Muscle of leg (tissue), 11 donors: ENCODE results near the gene NCDN. TPM values are rescaled to one million over a fixed set of nuclear protein-coding genes. Genes with fewer than 3 reads are reported as not detected.

ENCODE experiments used
- DNase-seq: peaks from one replicate; pipeline ENCODE4 v3.0.0; 2013
- H3K27ac ChIP-seq: one replicate; pipeline ENCODE4 v1.5.1; 2013; ENCODE audit warnings: mild to moderate bottlenecking, low read length, control low read depth
- H3K27me3 ChIP-seq: one replicate; pipeline ENCODE4 v1.6.1; 2013; ENCODE audit warnings: low read length; ENCODE audit not compliant: control insufficient read depth, insufficient read depth
- H3K36me3 ChIP-seq: one replicate; pipeline ENCODE4 v1.6.1; 2013; ENCODE audit warnings: low read length; ENCODE audit not compliant: control insufficient read depth, insufficient read depth
- H3K4me1 ChIP-seq: one replicate; pipeline ENCODE4 v1.6.1; 2013; ENCODE audit warnings: low read length; ENCODE audit not compliant: control insufficient read depth, insufficient read depth
- H3K4me3 ChIP-seq: one replicate; pipeline ENCODE4 v1.5.1; 2013; ENCODE audit warnings: low read length, control low read depth
- H3K9me3 ChIP-seq: replicated peaks from 2 replicates; pipeline ENCODE4 v1.6.1; 2013; ENCODE audit warnings: low read depth, low read length; ENCODE audit not compliant: control insufficient read depth
- WGBS: methylation state at CpG from one replicate; pipeline ENCODE4 v1.1.5; 2013; ENCODE audit warnings: missing lambda C conversion rate; ENCODE audit not compliant: insufficient coverage; 5-methylcytosine and 5-hydroxymethylcytosine counted together
- polyA plus RNA-seq, 8 donors: library from polyadenylated mRNA; unstranded; fragments of 120-200 nt; gene quantifications; one replicate each; pipeline versions ENCODE4 v1.2.1 to v1.2.3, GENCODE V29; 2013; ENCODE audit warnings: inconsistent platforms in 1 of 8, low replicate concordance in 1 of 8; ENCODE audit not compliant: insufficient read length in 8 of 8, insufficient read depth in 1 of 8
- total RNA-seq: library from RNA; stranded (reverse); fragments of 120-200 nt; gene quantifications from one replicate; pipeline ENCODE4 v1.2.4, GENCODE V29; 2013

Gene NCDN
- total and polyA plus RNA-seq, 9 donors, result 9.9 to 20.0 (median 15.8) TPM

DNA sequence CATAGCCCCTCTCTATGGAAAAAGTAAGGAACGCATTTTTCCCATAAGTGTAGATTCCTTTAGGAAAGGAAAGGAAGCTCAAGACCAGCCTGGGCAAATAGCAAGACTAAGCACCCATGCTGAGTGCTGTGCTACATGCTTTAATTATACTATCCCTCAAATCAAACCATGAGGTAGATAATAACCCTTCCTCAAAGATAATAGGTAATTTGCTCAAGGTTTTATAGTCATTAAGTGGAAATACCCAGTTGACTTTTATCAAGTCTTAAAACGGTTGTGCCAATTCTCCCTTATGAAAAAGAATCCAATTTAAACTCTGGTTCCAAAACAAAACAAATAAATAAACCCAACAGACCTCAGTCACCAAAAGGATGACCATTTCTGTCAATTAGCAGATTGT lies 3.7 kb upstream of the NCDN start:
- Histone ChIP-seq H3K27ac (no peak overlapping the region), H3K27me3 (no peaks in the 10 kb centered on the region), H3K9me3 (no peaks in the 10 kb centered on the region), H3K4me3 (no peak overlapping the region), H3K36me3 (peaks cover 21% of the 10 kb centered on the region), H3K4me1 (peaks cover 17% of the 10 kb centered on the region)
- no CpG with 5 or more reads among the region's 2 CpGs for whole genome bisulfite sequencing
- DNase-seq, result no peak

DNA sequence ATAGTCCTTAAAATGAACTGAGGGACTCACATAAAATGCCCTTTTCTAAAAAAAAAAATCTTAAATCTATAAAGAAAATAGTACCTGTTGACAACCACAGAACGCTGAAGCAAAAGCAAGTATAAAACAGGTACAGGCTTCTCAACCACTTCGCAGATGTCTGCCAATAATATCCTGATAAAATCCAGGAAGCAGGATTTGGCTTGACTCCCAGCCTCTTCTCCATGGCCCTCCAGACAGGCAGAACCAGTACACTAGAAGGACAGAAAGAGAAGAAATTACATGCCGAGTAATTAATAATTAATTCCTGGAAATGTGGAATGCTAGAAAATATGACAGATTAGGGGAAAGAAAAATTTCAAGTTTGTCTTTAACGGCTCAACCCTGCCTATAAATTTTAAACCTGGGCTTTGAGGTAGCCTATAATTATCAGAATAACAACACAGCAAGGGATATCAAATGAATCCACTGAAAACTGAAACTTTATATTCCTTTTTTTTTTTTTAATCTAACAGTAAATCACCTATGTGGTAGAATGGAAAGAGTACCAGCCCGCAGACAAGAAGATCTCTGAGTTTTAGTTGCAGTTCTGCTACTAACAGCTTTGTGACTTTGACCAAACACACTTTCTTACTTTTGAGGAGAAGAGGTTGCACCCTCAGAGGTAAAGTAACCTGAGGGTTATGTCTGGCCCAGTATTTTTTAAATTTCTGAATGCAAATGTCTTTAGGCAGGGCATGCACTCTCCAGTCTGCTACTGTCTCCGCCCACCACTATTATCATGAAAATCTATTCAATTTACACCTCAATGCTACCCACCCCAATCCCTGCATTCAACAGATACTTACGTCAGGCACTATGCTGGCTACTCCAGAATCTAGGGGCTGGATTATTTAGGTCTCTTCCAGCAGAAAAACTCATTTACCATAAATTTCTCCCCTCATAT lies 3.1 kb upstream of the NCDN start:
- WGBS, result 100% methylated on average over 1 of the region's 7 CpGs
- DNase-seq, result no peak

DNA sequence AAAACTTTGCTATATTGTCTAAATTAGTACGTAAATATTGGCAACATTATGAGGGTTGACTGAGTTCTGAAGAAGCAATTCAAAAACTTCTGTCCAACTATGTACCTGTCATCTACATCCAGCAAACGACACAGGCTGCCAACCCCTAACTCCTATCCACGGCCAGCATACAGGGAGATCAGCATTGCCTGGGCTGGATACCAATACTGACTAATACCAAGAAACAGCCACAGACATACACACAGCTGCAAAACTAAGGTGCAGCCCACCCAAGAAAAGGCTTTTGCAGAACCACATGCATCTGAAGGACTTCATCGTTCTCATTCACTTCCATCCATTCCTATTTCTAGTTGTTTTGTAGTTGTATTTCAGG lies 2.4 kb upstream of the NCDN start:
- Histone ChIP-seq H3K4me1 (peaks cover 26% of the 10 kb centered on the region), H3K4me3 (no peak overlapping the region), H3K9me3 (no peaks in the 10 kb centered on the region), H3K27ac (no peak overlapping the region), H3K36me3 (peaks cover 14% of the 10 kb centered on the region), H3K27me3 (no peaks in the 10 kb centered on the region)
- no peak for DNase-seq
- WGBS, result no CpG with 5 or more reads among the region's 4 CpGs

More for the DNA sequence above, 3.1 kb upstream of the NCDN start:
- Histone ChIP-seq H3K27me3 (no peaks in the 10 kb centered on the region), H3K4me1 (peaks cover 23% of the 10 kb centered on the region), H3K27ac (no peak overlapping the region), H3K9me3 (no peaks in the 10 kb centered on the region), H3K36me3 (peaks cover 17% of the 10 kb centered on the region), H3K4me3 (no peak overlapping the region)

DNA sequence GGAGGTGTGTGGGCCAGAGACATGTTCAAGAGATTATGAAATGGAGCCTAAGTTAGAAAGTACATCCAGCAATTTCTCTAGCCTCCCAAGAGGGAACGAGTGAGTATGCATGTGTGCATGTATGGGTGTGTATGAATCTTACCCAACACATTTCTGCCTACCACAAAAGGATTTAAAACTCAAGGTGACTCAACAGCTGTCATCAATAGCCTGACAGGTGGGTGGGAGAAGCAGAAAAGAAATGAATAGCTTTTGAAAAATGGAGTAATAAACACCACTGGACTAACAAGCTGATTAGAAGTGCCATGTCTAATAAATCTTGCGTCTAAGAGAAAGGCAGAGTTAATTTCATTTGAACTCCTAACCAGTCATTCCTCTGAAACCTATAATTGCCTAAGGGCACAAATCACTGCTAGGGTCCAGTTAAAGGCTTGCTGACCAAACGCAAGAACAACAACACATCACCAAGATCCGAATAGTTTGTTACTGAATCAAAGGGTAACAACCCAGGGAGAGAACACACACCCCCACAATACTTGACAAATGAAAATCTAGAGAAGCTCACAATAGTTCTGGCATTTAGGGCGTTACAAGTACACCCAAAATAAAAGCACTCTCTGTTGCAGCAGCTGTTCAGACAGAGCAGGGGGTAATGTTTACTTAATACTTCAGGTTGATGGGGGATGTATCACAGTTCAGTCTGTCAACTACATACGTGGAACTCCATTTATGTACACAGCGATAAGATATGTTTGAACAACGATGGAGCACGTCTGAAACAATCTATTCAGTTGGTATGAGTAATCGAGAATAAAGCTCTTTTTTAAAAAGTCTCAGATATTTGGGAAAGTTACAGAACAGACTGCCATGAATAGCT lies 1.8 kb upstream of the NCDN start:
- Histone ChIP-seq H3K9me3 (no peaks in the 10 kb centered on the region), H3K27ac (no peak overlapping the region), H3K27me3 (no peaks in the 10 kb centered on the region), H3K4me3 (no peak overlapping the region), H3K4me1 (peaks cover 32% of the 10 kb centered on the region), H3K36me3 (peaks cover 17% of the 10 kb centered on the region)
- WGBS, result 80% methylated on average over 1 of the region's 10 CpGs
- no peak for DNase-seq

DNA sequence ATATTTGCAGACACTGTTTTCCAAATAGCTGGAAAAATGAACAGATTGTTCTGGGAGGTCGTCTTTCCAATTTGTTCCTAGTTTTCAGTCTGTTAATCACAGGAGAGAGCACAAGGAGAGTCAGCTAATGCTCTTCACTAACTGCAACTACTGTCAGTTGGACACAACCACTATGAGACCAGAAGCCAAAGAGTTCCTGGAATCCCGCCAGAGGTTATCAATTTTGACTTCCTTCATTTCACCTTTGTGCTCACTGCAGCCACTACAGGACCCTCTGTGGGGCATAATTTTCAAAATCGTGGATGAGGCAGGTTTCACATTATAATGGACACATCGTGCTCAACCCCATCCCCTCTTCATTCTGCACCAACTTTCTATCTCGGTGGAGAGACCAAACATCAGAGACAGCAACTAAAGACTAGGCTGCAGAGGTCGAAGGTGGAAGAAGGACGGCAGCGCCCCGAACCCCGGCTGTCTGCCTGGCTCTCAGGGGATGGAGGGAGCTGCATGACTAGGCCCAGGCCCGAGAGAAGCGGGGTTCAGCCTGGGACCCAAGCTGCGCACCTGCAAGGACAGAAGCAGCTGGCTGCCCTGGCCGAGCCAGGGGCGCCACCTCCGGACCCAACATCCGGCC lies 998 bp upstream of the NCDN start:
- H3K36me3 ChIP-seq, result peaks cover 17% of the 10 kb centered on the region
- H3K4me1 ChIP-seq, result peaks cover 40% of the 10 kb centered on the region
- H3K27me3 ChIP-seq, result no peaks in the 10 kb centered on the region
- 3% methylated on average over 14 of the region's 17 CpGs for WGBS
- H3K9me3 ChIP-seq, result no peaks in the 10 kb centered on the region
- peak overlapping the region; percentile 84 for H3K4me3 ChIP-seq
- no peak for DNase-seq
- H3K27ac ChIP-seq, result peak overlapping the region; percentile 52

DNA sequence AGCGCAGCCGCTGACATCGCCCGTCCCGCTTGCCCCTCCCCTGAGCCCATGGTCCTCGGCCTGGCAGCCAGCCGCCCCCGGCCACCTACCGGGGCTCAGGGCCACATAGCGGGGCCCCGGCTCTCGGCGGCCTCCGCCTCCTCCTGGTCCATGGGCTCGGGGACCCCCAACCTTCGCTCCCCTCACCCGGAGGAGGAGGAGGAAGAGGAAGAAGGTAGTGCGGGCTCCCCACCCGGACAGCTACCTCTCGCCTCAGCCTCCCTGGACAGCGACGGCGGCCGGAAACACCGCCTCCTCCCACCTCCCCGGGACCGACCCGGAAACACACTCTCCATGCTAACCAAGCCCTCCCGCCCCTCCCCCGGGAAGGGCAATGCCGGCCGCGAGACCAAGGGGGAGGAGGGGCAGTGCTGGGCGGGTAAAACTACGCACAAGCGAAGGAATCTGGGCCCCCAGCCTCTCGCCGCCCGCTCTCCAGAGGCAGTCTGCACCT lies 435 bp upstream of the NCDN start, which contains the start of gene KIAA0319L:
KIAA0319L (minus strand) TSS at position 286 of the 493 bp plus-strand sequence. CDS start 2,912 bp downstream, outside the sequence.
- Histone ChIP-seq H3K9me3 (no peaks in the 10 kb centered on the region), H3K36me3 (peaks cover 14% of the 10 kb centered on the region), H3K27ac (peak within 1 kb of the TSS; percentile 92), H3K4me1 (peaks cover 45% of the 10 kb centered on the region), H3K27me3 (no peaks in the 10 kb centered on the region), H3K4me3 (peak within 1 kb of the TSS; percentile 84)
- DNase-seq, result no peak
- 0% methylated on average over 11 of the region's 39 CpGs for WGBS

DNA sequence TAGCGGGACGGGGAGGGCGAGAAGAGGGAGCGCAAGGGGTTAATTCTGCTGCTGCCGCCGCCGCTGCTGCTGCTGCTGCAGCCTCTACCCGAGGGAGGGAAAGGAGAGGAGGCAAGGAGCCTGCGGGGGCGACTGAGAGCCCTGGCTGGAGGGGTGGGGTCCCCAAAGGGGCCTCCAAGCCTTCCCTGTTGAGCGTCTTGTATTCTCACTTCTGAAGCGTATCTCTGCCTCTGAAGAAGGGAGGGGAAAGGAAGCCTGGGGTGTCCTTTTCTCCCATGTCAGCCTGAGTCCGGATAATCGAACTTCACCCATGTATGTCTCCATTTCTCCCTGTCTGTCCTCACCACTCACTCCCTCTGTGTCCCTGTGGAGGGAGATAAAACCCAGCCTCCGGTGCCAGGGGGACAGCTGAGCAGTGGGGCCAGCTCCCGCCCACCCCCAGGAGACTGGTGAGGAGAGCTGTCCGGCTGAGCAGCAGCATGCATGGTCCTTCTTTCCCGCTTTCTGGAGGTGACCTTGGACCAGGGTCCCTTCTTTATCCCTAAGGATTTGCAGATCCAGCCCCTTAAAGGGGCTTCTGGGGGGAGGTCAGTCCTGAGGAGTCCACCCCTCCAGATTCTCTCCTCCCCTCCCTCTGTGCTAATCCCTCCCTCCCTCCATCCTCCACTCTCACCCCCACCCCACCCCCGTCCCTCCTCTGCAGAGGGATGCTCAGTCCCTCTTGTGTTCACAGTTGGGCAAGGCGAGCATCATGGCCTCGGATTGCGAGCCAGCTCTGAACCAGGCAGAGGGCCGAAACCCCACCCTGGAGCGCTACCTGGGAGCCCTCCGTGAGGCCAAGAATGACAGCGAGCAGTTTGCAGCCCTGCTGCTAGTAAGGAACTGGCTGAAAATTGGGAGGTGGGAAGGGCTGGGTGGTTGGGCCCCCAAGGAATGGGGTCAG lies 1.0 kb downstream of the NCDN start:
- Histone ChIP-seq H3K4me3 (peak overlapping the region; percentile 84), H3K9me3 (no peaks in the 10 kb centered on the region), H3K27me3 (no peaks in the 10 kb centered on the region), H3K27ac (peak overlapping the region; percentile 56), H3K36me3 (peaks cover 19% of the 10 kb centered on the region), H3K4me1 (peaks cover 45% of the 10 kb centered on the region)
- peak; percentile 48 for DNase-seq
- 19% methylated on average over 16 of the region's 26 CpGs for WGBS

DNA sequence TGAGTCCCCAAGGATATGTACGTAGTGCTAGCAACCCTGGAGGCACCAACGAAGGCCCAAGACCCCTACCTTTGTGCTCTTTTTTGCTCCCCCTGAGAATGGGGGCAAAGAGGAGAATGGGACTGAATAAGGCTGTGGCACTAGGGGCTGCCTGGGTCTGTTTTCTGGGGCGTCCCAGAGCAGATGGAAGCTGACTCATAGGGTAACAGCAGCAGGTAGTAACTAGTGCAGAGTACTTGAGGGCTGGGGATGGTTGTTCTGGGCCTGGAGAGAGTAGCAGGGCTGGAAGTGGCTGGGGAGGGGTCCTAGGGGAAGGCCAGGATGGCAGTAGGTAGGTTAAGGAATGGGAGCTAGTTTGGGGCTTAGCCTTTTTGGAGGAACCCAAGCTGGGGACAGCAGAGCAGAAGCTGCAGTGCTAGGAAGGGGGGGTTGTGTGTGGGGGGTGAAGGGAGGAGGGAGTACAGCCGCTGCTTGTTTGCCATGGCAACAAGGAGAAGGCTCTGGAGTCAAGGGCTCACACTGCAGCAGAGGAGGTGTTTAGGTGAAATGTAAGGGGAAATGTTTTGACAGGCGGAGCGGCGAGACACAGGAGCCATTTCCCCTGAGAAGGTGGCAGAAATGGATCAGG lies 1.8 kb downstream of the NCDN start:
- no peak for DNase-seq
- Histone ChIP-seq H3K4me1 (peaks cover 45% of the 10 kb centered on the region), H3K4me3 (no peak overlapping the region), H3K36me3 (peaks cover 25% of the 10 kb centered on the region), H3K9me3 (no peaks in the 10 kb centered on the region), H3K27me3 (no peaks in the 10 kb centered on the region), H3K27ac (no peak overlapping the region)
- 37% methylated on average over 7 of the region's 7 CpGs for WGBS
